GM10248 (cell line): ENCODE data around the gene ZNF563.

Source experiments
- CTCF ChIA-PET: fragments of 300-600 bp; sonication (Branson Sonifier 250); formaldehyde crosslinking; extraction: SDS; loops from one replicate; lab custom pipeline; 2021; ENCODE audit warnings: antibody characterized with exemption; lab: Yijun Ruan, JAX
- POLR2A ChIA-PET: fragments of 350-650 bp; sonication (Branson Sonifier 250); formaldehyde crosslinking; extraction: SDS; loops from one replicate; lab custom pipeline; 2020; ENCODE audit warnings: antibody characterized with exemption; lab: Yijun Ruan, JAX
- DNase-seq: peaks from one replicate; pipeline ENCODE4 v3.0.0; 2012; ENCODE audit errors: extremely low spot score
- TF ChIP-seq, protein P1 (sequence below): IDR thresholded peaks from 2 replicates; pipeline ENCODE4 v1.5.1; 2012; ENCODE audit warnings: mild to moderate bottlenecking, low read depth; ENCODE audit errors: extremely low read depth, missing control alignments, control extremely low read depth

The ZNF563 gene

DNA sequence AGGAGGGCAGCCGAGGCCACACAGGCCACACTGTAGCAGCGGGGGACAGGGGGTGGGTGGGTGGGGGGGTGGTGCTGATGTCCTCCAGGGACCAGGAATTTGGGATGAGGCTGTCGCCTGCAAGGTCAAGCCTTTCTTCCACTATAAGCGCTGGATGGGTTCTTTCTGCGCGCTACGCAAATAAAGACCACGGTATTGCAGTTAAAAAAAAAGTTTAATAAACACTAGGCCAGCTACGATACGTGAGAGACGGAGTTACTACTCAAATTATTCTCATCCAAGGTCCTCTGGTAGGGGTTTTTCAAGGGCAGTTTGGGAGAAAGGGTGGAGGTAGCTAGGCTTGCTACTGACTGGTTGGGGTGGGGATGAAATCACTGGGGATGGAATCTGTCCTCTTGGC is 38.2 kb downstream of the ZNF563 start:
- ChIA-PET CTCF (interaction anchor here (1.0 kb wide), 3 partner anchors 70 to 371 kb away, joined by 3 to 5 read pairs (median 4); partner anchors contain the start of gene ZNF442), POLR2A (interaction anchor here (0.6 to 1.4 kb wide), 4 partner anchors 19 to 307 kb away, joined by 3 to 4 read pairs (median 4); partner anchors contain the start of genes ZNF442 and ZNF563)
- DNase-seq: no peak
- TF ChIP-seq, protein P1, sequence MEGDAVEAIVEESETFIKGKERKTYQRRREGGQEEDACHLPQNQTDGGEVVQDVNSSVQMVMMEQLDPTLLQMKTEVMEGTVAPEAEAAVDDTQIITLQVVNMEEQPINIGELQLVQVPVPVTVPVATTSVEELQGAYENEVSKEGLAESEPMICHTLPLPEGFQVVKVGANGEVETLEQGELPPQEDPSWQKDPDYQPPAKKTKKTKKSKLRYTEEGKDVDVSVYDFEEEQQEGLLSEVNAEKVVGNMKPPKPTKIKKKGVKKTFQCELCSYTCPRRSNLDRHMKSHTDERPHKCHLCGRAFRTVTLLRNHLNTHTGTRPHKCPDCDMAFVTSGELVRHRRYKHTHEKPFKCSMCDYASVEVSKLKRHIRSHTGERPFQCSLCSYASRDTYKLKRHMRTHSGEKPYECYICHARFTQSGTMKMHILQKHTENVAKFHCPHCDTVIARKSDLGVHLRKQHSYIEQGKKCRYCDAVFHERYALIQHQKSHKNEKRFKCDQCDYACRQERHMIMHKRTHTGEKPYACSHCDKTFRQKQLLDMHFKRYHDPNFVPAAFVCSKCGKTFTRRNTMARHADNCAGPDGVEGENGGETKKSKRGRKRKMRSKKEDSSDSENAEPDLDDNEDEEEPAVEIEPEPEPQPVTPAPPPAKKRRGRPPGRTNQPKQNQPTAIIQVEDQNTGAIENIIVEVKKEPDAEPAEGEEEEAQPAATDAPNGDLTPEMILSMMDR: no peak

DNA sequence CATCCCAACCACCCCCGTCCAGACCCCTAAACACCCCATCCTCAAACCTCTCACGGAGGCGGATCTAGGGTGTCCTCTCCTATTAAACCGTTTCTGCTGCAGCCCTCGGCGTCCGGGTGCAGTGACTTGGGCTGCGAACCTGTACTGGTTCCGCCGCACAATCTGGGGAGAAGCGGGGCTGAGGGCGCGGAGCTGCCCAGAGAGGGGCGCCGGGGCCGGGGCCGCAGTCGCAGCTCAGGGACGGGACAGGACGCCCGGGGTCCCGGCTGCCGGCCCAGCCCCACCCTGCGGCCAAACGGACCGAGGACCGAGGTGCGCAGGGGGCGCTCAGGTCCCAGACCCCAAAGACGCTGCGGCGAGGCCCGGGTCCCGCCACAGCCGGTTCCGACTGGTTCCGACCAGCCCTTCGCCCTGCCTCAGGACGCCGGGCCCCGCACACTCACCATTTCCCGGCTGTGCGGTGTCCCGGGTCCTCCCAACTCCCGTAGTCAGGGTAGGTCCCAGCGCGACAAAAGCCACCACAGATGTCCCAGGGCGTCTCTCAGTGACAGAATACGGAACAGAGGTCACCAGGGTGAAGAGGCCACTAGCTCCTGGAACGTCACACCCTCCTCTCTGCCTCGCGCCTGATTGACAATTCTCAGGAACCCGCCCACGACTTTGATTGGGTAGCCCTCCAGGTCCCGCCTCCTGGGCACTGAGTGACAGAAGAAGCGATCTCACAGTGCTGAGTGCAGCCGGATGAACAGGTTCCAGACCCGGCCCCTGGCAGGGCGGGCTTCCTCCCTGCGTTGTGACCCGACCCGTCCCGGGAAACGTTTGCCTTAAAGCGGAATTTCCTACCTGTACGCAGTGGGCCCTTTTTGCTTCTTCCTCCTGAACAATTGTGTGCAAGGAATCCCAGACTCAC is 38.9 kb downstream of the ZNF563 start, which contains the start of gene ZNF44:
Gene ZNF44, minus strand, starts transcription at position 635 of the 910 bp plus-strand sequence. Its CDS starts 189 bp downstream, at position 446.
- POLR2A ChIA-PET: interaction anchor here (0.6 to 1.4 kb wide), 5 partner anchors 18 to 306 kb away, joined by 3 to 4 read pairs (median 3); partner anchors contain the start of genes ZNF442 and ZNF563
- peak; percentile 97 for DNase-seq
- TF ChIP-seq, protein P1: no peak
- CTCF ChIA-PET: interaction anchor here (1.0 kb wide), 3 partner anchors 71 to 370 kb away, joined by 3 to 5 read pairs (median 4); partner anchors contain the start of gene ZNF442

DNA sequence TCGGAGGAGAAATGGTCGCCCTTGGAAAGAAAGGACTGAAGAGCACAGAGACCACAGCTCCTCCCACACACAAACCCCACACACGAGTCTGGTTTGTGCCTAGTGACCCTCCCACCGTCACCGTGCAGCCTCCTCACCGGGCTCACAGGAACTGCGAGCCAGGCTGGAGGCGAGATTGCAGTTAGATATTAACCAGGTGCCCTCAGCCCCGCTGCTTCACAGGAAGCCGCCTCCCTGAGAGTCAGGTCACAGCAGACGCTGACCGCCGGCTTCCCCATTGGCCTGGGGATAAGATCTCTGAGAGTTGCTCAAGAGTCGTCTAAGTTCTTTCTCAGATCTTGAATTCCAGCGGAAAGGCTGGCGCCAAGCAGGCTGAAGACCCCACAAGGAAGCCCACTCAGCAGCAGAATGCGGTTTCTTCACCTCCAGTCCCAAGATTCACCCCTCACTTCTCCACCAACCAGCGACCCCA is 39.6 kb downstream of the ZNF563 start:
- ChIA-PET POLR2A (interaction anchor here (1.4 kb wide), 1 partner anchor 39 kb away, joined by 4 read pairs; the partner anchor contains the start of gene ZNF563), CTCF (no interaction called here)
- TF ChIP-seq, protein P1: no peak
- peak; percentile 83 for DNase-seq

DNA sequence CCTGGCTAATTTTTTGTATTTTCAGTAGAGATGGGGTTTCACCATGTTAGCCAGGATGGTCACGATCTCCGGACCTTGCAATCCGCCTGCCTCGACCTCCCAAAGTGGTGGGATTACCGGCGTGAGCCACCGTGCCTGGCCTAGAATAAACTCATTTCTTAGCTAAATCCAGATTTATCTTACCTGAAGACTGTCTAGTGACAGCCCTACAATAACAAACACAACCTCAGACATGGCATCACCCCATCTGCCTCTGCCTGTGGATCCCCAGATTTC is 43.7 kb downstream of the ZNF563 start:
- DNase-seq: no peak
- TF ChIP-seq, protein P1: no peak
- POLR2A ChIA-PET: interaction anchor here (0.7 kb wide), 1 partner anchor 676 kb away, joined by 5 read pairs; no protein-coding TSS in a partner anchor
- CTCF ChIA-PET: no interaction called here

DNA sequence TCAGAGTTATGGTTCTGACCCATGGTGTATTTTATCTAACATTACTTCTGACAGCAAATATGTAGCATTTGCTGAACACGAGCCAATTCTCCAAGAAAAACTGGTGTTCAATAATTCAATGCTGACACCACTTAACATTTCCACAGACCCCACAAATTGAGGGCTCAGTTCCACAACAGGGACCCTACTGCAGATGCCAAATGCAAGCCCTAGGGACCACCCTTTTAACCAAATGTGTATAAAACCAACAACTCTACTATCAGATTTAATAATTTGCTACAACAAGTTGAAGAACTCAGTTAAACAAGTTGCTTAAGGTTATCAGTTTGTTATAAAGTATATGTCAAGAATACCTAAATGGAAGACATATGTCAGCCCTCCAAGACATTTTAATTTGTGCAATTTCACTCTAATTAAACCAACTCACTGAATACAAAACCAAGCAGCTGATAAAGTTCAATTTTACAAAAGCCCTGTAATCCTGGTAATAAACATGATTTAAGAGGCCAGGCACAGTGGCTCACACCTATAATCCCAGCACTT is 45.4 kb downstream of the ZNF563 start:
- POLR2A ChIA-PET: no interaction called here

More for the DNA sequence above, 45.4 kb downstream of the ZNF563 start:
- TF ChIP-seq, protein P1: no peak
- no peak for DNase-seq
- CTCF ChIA-PET: interaction anchor here (1.5 kb wide), 1 partner anchor 78 kb away, joined by 4 read pairs; the partner anchor contains the start of gene ZNF442
